GM04504 (cell line): ENCODE data around the gene LIMS2.

Experiments
- DNase-seq: peaks from one replicate; pipeline ENCODE4 v3.0.0-alpha.2; 2012; ENCODE audit warnings: low read depth

Gene LIMS2

GRCh38 chr2:127599211-127599610 lies 76.1 kb downstream of the LIMS2 start:
- no peak for DNase-seq

GRCh38 chr2:127598711-127599110 lies 76.6 kb downstream of the LIMS2 start:
- DNase-seq = no peak

GRCh38 chr2:127597984-127598380 lies 77.3 kb downstream of the LIMS2 start:
- DNase-seq = no peak

- DNase-seq = no peak
Measured at GRCh38 chr2:127597046-127597983, 78.0 kb downstream of the LIMS2 start.

- no peak for DNase-seq
Measured at GRCh38 chr2:127596311-127597045, 78.9 kb downstream of the LIMS2 start.

- no peak for DNase-seq
Measured at GRCh38 chr2:127594116-127594591, 81.2 kb downstream of the LIMS2 start.

GRCh38 chr2:127593228-127594115 lies 81.9 kb downstream of the LIMS2 start:
- DNase-seq = no peak

- DNase-seq = no peak
Measured at GRCh38 chr2:127592761-127593227, 82.5 kb downstream of the LIMS2 start.

- peak; percentile 32 for DNase-seq
Measured at GRCh38 chr2:127591221-127591923, 84.0 kb downstream of the LIMS2 start.

GRCh38 chr2:127590386-127591190 lies 84.7 kb downstream of the LIMS2 start:
- DNase-seq = no peak

- DNase-seq = no peak
Measured at GRCh38 chr2:127589841-127590240, 85.5 kb downstream of the LIMS2 start.

GRCh38 chr2:127589358-127589757 lies 86.0 kb downstream of the LIMS2 start:
- DNase-seq = no peak
